ENCODE data around the gene ZNF536. TPM values are rescaled to one million over a fixed set of nuclear protein-coding genes. Genes with fewer than 3 reads are reported as not detected.

ZNF536 gene
- total and polyA plus RNA-seq, 9 of the 15 experiments (the other 6 are each of a cell fraction or from before 2014, with no cell fraction given) = not detected

- TF ChIP-seq SAP30 (IDR thresholded peaks at IDR 0.05; ENCODE audit: borderline replicate concordance, insufficient read depth, low read depth, low read length, poor library complexity, severe bottlenecking) = no peak
- no peak for TF ChIP-seq HCFC1 (IDR thresholded peaks at IDR 0.05; ENCODE audit: low read depth, low read length)
- TF ChIP-seq ZHX1 (conservative IDR thresholded peaks at IDR 0.05; ENCODE audit: low read length) = no peak
- no peak for TF ChIP-seq HDAC3 (IDR thresholded peaks at IDR 0.05; ENCODE audit: borderline replicate concordance, partially characterized antibody)
- no peak for TF ChIP-seq BRD9 (IDR thresholded peaks at IDR 0.05; ENCODE audit: low read depth, partially characterized antibody)
- no peak for TF ChIP-seq ZMIZ1 (IDR thresholded peaks at IDR 0.05; ENCODE audit: low read depth in 2 of 2, low read length in 2 of 2)
These were observed 183.6 kb downstream of the ZNF536 start (continued) for GRCh38 chr19:30555791-30556110.
